ENCODE measurements around the gene PRDM16. TPM values are rescaled to one million over a fixed set of nuclear protein-coding genes. Genes with fewer than 3 reads are reported as not detected.

Gene PRDM16
- total RNA-seq, 1 experiment from 2014 or later, result 0.17 TPM

GRCh38 chr1:3332043-3332442 lies 263.0 kb downstream of the PRDM16 start:
- no peak overlapping the region for H3K14ac ChIP-seq (ENCODE audit: insufficient read depth, low read length)
- H2BK20ac ChIP-seq (ENCODE audit: low read depth, low read length, poor library complexity, severe bottlenecking), result no peak overlapping the region
- Mint-ChIP-seq H3K36me3 (ENCODE audit: insufficient read depth in 1 of 3, low read depth in 3 of 3) (no peaks in the 10 kb centered on the region), H3K27me3 (ENCODE audit: low read depth) (no peaks in the 10 kb centered on the region; the same call in 1 of the 2 replicates), H3K4me1 (peaks cover 0 to 7% of the 10 kb centered on the region in 2 experiments; a peak in 3 of 4 replicates), H3K27ac (no peak overlapping the region), H3K4me3 (no peak overlapping the region), H3K9me3 (no peaks in the 10 kb centered on the region)
- H3K18ac ChIP-seq (ENCODE audit: insufficient read length, low read depth, low read length), result no peak overlapping the region
- H2BK5ac ChIP-seq (ENCODE audit: insufficient read length, low read length), result no peak overlapping the region
- no peaks in the 10 kb centered on the region for H3K27me3 ChIP-seq (ENCODE audit: insufficient read depth, low read length)
- no peak overlapping the region for H2AK5ac ChIP-seq (ENCODE audit: insufficient read length, low read length)
- no peaks in the 10 kb centered on the region for H3K4me1 ChIP-seq (ENCODE audit: insufficient read depth, low read length)
- H3K23me2 ChIP-seq (ENCODE audit: insufficient read length, low read depth, low read length, poor library complexity, severe bottlenecking), result no peaks in the 10 kb centered on the region
- WGBS (ENCODE audit: extremely low coverage, insufficient read length, low lambda C conversion rate), result no CpG with 5 or more reads among the region's 18 CpGs
- no peak overlapping the region for H3T11ph ChIP-seq (ENCODE audit: low read length)
- H4K8ac ChIP-seq (replicated peaks; ENCODE audit: insufficient read length, low read depth, low read length), result no peak overlapping the region
- H3K4me2 ChIP-seq (ENCODE audit: insufficient read depth, insufficient read length, low read length), result no peak overlapping the region
- no peak overlapping the region for H3K27ac ChIP-seq (ENCODE audit: insufficient read length, low read depth, low read length)
- TF ChIP-seq CTCF (conservative IDR thresholded peaks at IDR 0.05), result no peak
- no peaks in the 10 kb centered on the region for H3K79me2 ChIP-seq (ENCODE audit: insufficient read depth, low read length)
- no peak overlapping the region for H2BK15ac ChIP-seq (ENCODE audit: low read depth, low read length)
- no peak overlapping the region for H2BK12ac ChIP-seq (ENCODE audit: insufficient read length, low read depth, low read length)
- no peak overlapping the region for H4K91ac ChIP-seq (ENCODE audit: insufficient read length, low read depth, low read length)
- H3K56ac ChIP-seq (ENCODE audit: insufficient read length, low read depth, low read length), result no peak overlapping the region
- no peak overlapping the region for H2BK120ac ChIP-seq (ENCODE audit: low read depth, low read length, poor library complexity, severe bottlenecking)
- H3K79me1 ChIP-seq (ENCODE audit: insufficient read depth, low read depth, low read length, poor library complexity, severe bottlenecking), result no peaks in the 10 kb centered on the region
- H4K20me1 ChIP-seq (ENCODE audit: control insufficient read depth, insufficient read depth, insufficient read length), result no peaks in the 10 kb centered on the region
- H4K5ac ChIP-seq (ENCODE audit: insufficient read length, low read depth, low read length), result no peak overlapping the region
- H2AFZ ChIP-seq (ENCODE audit: low read length), result no peak overlapping the region
- DNase-seq, result no peak
- H3K9ac ChIP-seq (ENCODE audit: extremely low read depth, insufficient read length, low read length), result no peak overlapping the region
- no peaks in the 10 kb centered on the region for H3K9me3 ChIP-seq (ENCODE audit: control insufficient read depth, low read depth, low read length)
- no peak overlapping the region for H3K4ac ChIP-seq (ENCODE audit: low read depth, low read length)
- no peak overlapping the region for H3K23ac ChIP-seq (ENCODE audit: insufficient read length, low read depth, low read length)

Measured in H9 (cell line).